Left lung (tissue), 10 donors: ENCODE data around the gene KATNBL1. TPM values are rescaled to one million over a fixed set of nuclear protein-coding genes. Genes with fewer than 3 reads are reported as not detected.
A peak's percentile ranks its signal among the peaks of the same experiment; 100 is the strongest.

Experiments
- ATAC-seq: fragments of 200-7000 bp; cut with Tn5 transposase; one replicate; pipeline ENCODE4 v1.9.1; 2020; ENCODE audit warnings: moderate library complexity
- DNase-seq, 4 donors: peaks; one replicate each; pipeline ENCODE4 v3.0.0-alpha.2; 2013 to 2020
- H3K27ac ChIP-seq, 2 donors: fragments of 200-600 bp; sonication (generic) in 1 of 2; one replicate each; pipeline versions ENCODE4 v1.5.0 to v1.8.0; 2020 to 2021
- H3K27me3 ChIP-seq, 2 donors: fragments of 200-600 bp; sonication (generic) in 1 of 2; one replicate each; pipeline versions ENCODE4 v1.5.0 to v1.8.0; 2020 to 2021
- H3K36me3 ChIP-seq, 2 donors: fragments of 200-600 bp; sonication (generic) in 1 of 2; one replicate each; pipeline versions ENCODE4 v1.5.0 to v1.8.0; 2020 to 2021
- H3K4me1 ChIP-seq, 2 donors: fragments of 200-600 bp; one replicate each; pipeline ENCODE4 v1.8.0; 2021
- H3K4me3 ChIP-seq, 2 donors: fragments of 200-600 bp; sonication (generic) in 1 of 2; one replicate each; pipeline versions ENCODE4 v1.5.0 to v1.8.0; 2020 to 2021; ENCODE audit warnings: mild to moderate bottlenecking in 1 of 2
- H3K9me3 ChIP-seq, 2 donors: fragments of 200-600 bp; sonication (generic) in 1 of 2; one replicate each; pipeline versions ENCODE4 v1.5.0 to v1.8.0; 2020 to 2021
- intact Hi-C, 2 donors: fragments of 100-400 bp; cut with DNase I; formaldehyde crosslinking; loops; one replicate each; pipeline versions ENCODE4 v1.11.2 to v1.14.2; 2022
- polyA plus RNA-seq, 6 donors: library from polyadenylated mRNA; unstranded; fragments of 120-200 nt; gene quantifications; one replicate each; pipeline ENCODE4 v1.2.1, GENCODE V29; 2013; ENCODE audit not compliant: insufficient read length in 6 of 6
- total RNA-seq, 2 donors: library from RNA; stranded (reverse); fragmentation: NEBNext Ultra II Directional; extraction: Animal tissue kit (Norgen Biotek cat#: 25700); gene quantifications; one replicate each; pipeline ENCODE4 v1.2.1, GENCODE V29; 2021
- TF ChIP-seq, protein P1 (sequence below), 2 donors: fragments of 200-600 bp; sonication (generic) in 1 of 2; IDR thresholded peaks; one replicate each; pipeline versions ENCODE4 v1.5.0 to v1.8.0; 2021; ENCODE audit warnings: antibody characterized with exemption in 2 of 2
- donor health status: DM: no; HTN: yes; CAD: no.
- donor health status: DM: no; HTN: no; CAD: no.

KATNBL1 gene
- total and polyA plus RNA-seq, 8 donors: 37.4 to 112 (median 88.0) TPM

DNA sequence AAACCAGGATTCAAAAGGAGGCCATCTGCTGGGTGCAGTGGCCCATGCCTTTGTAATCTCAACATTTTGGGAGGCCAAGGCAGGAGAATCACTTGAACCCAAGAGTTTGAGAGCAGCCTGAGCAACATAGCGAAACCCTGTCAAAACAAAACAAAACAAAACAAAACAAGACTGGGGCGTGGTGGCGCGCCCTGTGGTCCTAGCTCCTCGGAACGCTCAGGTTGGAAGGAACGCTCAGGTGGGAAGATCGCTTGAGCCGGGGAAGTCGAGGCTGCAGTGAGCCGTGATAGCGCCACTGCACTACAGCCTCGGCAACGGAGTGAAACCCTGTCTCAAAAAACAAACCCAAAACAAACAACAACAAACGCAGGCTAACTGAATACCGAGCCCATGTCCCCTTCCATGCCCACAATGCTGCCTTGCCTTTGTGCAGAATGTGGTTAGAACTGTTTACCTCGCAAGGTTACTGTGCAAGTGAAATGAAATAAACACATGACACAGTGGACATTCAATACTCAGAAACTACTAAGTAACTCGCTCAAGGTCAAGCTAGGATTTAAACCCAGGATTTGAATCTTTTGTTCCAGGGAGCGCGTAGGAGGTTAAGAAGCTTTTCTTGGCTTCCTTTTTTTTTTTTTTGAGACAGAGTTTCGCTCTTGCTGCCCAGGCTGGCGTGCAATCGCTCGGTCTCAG is 14.2 kb upstream of the KATNBL1 start:
- H3K27me3 ChIP-seq: no peaks in the 10 kb centered on the region
- intact Hi-C loops: no loop called here
- peaks cover 0 to 18% of the 10 kb centered on the region in 2 donors for H3K36me3 ChIP-seq
- DNase-seq (no peak), ATAC-seq (peak; percentile 51)
- TF ChIP-seq, protein P1, sequence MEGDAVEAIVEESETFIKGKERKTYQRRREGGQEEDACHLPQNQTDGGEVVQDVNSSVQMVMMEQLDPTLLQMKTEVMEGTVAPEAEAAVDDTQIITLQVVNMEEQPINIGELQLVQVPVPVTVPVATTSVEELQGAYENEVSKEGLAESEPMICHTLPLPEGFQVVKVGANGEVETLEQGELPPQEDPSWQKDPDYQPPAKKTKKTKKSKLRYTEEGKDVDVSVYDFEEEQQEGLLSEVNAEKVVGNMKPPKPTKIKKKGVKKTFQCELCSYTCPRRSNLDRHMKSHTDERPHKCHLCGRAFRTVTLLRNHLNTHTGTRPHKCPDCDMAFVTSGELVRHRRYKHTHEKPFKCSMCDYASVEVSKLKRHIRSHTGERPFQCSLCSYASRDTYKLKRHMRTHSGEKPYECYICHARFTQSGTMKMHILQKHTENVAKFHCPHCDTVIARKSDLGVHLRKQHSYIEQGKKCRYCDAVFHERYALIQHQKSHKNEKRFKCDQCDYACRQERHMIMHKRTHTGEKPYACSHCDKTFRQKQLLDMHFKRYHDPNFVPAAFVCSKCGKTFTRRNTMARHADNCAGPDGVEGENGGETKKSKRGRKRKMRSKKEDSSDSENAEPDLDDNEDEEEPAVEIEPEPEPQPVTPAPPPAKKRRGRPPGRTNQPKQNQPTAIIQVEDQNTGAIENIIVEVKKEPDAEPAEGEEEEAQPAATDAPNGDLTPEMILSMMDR (IDR thresholded peaks at IDR 0.05): no peak
- H3K9me3 ChIP-seq: no peaks in the 10 kb centered on the region
- H3K27ac ChIP-seq: peak overlapping the region; percentile 86 to 92
- H3K4me1 ChIP-seq: peaks cover 11 to 26% of the 10 kb centered on the region in 2 donors
- peak overlapping the region; percentile 84 to 87 for H3K4me3 ChIP-seq

DNA sequence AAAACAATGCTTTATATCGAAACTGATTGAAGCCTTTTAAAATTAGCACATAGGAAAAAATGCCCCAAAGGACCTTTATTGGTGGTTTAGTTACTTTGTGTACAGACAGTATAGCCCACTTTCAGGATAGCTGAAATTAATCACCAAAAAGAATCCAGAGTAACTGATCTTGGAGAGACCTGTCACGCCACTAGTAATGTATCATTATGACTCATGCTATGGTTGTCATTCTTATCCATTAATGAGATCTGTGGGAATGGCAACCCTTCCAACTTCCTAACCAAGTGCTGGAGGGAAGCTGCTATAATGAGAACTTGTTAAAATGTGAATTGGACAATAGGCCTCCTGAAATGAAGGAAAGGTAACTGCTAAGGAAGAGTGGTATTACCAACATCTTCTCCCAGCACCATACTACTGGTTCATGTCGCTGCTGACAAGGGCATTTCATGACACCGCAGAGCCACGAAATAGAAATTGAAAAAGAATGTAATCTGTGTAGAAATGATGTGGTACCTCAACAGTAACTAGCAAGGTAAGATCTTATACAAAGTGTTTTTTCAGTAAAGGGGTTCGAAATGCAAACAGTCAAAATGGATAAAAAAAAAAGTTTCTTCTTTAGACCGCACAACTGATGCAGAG is 7.8 kb upstream of the KATNBL1 start:
- Histone ChIP-seq H3K27ac (no peak overlapping the region), H3K9me3 (no peaks in the 10 kb centered on the region), H3K36me3 (no peaks in the 10 kb centered on the region), H3K4me1 (no peaks in the 10 kb centered on the region), H3K4me3 (no peak overlapping the region), H3K27me3 (no peaks in the 10 kb centered on the region)
- ATAC-seq (no peak), DNase-seq (no peak)
- intact Hi-C loops: loop anchor here in 1 of 2 donors (10.0 kb wide), 1 partner anchor 153 kb away; no protein-coding TSS in a partner anchor
- TF ChIP-seq, protein P1 (IDR thresholded peaks at IDR 0.05): no peak

DNA sequence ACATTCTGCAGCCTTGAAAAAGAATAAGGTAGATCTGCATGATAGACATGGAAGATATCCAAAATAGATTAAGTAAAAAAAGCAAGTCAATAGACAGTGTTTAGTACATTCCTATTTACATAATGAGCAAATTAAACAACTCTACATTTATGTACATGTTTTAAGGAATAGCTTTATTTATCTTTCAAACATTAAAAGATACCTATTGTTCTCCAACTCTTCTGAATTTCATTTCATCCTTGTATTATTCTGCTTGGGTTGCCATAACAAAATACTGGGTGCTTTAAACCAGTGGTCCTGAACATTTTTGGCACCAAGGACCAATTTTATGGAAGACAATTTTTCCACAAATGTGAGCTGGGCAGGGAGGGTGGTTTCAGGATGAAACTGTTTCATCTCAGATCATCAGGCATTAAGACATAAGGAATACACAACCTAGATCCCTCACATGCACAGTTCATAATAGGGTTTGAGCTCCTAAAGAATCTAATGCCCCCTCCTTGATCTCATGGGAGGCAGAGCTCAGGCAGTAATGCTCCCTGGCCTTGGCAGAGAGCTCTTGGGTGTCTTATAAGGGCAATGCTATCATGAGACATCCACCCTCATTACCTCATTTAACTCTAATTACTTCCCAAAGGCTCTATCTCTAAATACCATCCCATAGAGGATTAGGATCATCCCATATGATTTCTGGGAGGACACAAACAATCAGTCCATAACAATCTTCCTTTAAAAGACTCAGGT is 6.8 kb upstream of the KATNBL1 start:
- DNase-seq: no peak
- intact Hi-C loops: loop anchor here in 1 of 2 donors (10.0 kb wide), 1 partner anchor 152 kb away; no protein-coding TSS in a partner anchor
- Histone ChIP-seq H3K27me3 (no peaks in the 10 kb centered on the region), H3K4me1 (no peaks in the 10 kb centered on the region), H3K9me3 (no peaks in the 10 kb centered on the region), H3K36me3 (no peaks in the 10 kb centered on the region), H3K4me3 (no peak overlapping the region), H3K27ac (no peak overlapping the region)
- TF ChIP-seq, protein P1 (IDR thresholded peaks at IDR 0.05): no peak
- ATAC-seq: no peak

DNA sequence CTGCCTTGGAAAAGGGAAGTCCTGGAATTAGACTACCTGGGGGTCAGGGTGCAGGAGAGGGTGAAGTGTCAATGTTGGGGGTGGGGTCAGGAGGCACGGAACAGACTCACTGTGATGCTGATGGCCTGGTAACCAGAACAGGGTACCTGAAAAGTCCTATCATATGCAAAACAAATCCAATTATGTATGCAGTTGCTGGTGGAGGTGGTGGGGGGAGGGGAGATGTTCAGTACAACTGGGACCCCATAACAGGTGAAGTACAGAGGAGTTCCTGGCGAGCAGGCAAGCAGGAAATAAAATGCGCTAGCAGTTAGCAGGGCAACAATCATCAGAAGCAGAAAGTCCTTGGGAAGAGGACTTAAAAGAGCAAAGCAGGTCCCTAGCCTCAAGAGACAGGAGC is 4.2 kb upstream of the KATNBL1 start:
- Histone ChIP-seq H3K9me3 (no peaks in the 10 kb centered on the region), H3K4me1 (peaks cover under 1 to 4% of the 10 kb centered on the region in 2 donors), H3K27ac (no peak overlapping the region), H3K27me3 (no peaks in the 10 kb centered on the region), H3K36me3 (no peaks in the 10 kb centered on the region), H3K4me3 (no peak overlapping the region)
- TF ChIP-seq, protein P1 (IDR thresholded peaks at IDR 0.05): no peak
- ATAC-seq (no peak), DNase-seq (no peak)
- intact Hi-C loops: loop anchor here in 1 of 2 donors (5.0 to 10.0 kb wide), 2 partner anchors 102 to 149 kb away; no protein-coding TSS in a partner anchor
